ENCODE data around the gene NFYC. TPM values are rescaled to one million over a fixed set of nuclear protein-coding genes. Genes with fewer than 3 reads are reported as not detected.

NFYC gene
- total RNA-seq, 1 experiment from 2014 or later, result 63.3 TPM

DNA sequence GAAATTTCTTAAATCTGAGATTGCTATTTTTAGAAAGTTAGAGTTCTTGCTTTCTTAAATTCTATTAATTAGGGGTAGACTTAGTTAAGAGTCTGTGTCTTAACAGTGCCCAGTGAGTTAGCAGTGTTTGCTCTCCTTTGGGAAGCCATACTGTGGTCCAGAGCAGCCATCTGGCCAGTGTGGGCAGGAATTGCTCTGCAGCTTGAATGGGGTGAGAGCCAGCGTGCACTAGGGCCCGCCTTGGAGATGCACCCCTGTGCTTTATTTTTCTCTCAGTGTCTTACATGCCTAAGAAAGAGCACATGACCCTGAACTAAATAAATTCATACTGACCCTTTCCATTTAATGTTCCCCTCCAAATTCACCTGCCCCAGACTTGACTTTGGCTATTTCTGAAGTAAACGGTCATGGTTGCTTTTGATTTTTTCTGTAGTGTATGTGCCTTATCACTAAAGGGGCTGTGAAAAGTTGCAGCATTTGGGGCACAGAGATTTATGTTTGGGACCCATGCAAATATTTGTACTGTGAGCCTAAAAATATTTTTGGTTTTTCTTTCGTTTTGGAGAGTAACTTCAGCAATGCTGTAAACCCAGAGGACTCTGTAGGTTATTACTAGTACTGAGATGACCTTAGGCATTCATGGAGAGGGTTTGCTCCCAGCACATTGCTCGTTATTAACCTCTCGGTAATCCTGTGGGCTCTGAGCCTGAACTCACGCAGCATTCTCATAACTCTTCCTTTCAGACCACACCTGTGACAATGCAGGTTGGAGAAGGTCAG lies 70.8 kb downstream of the NFYC start:
- POLR2A ChIA-PET, result no interaction called here
- H3K27ac ChIP-seq (ENCODE audit: low read depth, low read length), result no peak overlapping the region

More for the DNA sequence above, 70.8 kb downstream of the NFYC start:
- RAD21 ChIA-PET (ENCODE audit: low non-redundant PET in 1 of 2, low total read pairs in 2 of 2, uncharacterized antibody in 2 of 2, unreplicated experiment in 2 of 2), result no interaction called here
- H3K79me2 ChIP-seq (ENCODE audit: insufficient read depth, low read length), result no peaks in the 10 kb centered on the region
- no TSS peak for BruUV-seq (replicated peaks)
- H3K27me3 ChIP-seq (ENCODE audit: insufficient read depth, low read length), result no peaks in the 10 kb centered on the region
- H3K36me3 ChIP-seq (ENCODE audit: control insufficient read depth in 1 of 2, insufficient read depth in 2 of 2, low read length in 2 of 2), result peaks cover 26 to 27% of the 10 kb centered on the region in 2 experiments; a peak in 3 of 4 replicates
- ATAC-seq, result no peak
- CTCF ChIA-PET, result no interaction called here
- H4K20me1 ChIP-seq (ENCODE audit: insufficient read depth), result no peaks in the 10 kb centered on the region
- H3K9ac ChIP-seq (ENCODE audit: low read length), result no peak overlapping the region
- TF ChIP-seq EZH2 (IDR thresholded peaks at IDR 0.05) (no peak), YY1 (IDR thresholded peaks at IDR 0.05; ENCODE audit: extremely low read depth, insufficient replicate concordance, low read depth, low read length) (no peak), ELF1 (IDR thresholded peaks at IDR 0.05; ENCODE audit: borderline replicate concordance, low read depth) (no peak), FOSL1 (IDR thresholded peaks at IDR 0.05; ENCODE audit: low read depth) (no peak), POLR2AphosphoS5 (IDR thresholded peaks at IDR 0.05; ENCODE audit: low read depth, low read length) (no peak), EGR1 (IDR thresholded peaks at IDR 0.05; ENCODE audit: low read depth) (no peak), ZNF274 (IDR thresholded peaks at IDR 0.05; ENCODE audit: low read depth, low read length) (no peak), JUND (IDR thresholded peaks at IDR 0.05) (no peak), RAD21 (IDR thresholded peaks at IDR 0.05; ENCODE audit: low read depth) (no peak), SP1 (IDR thresholded peaks at IDR 0.05; ENCODE audit: low read depth) (no peak), CEBPB (IDR thresholded peaks at IDR 0.05; ENCODE audit: low read depth) (no peak), SIN3A (IDR thresholded peaks at IDR 0.05; ENCODE audit: low read depth) (no peak)
- TF ChIP-seq, protein P1, sequence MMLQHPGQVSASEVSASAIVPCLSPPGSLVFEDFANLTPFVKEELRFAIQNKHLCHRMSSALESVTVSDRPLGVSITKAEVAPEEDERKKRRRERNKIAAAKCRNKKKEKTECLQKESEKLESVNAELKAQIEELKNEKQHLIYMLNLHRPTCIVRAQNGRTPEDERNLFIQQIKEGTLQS (IDR thresholded peaks at IDR 0.05), result no peak
- TF ChIP-seq, protein P2, sequence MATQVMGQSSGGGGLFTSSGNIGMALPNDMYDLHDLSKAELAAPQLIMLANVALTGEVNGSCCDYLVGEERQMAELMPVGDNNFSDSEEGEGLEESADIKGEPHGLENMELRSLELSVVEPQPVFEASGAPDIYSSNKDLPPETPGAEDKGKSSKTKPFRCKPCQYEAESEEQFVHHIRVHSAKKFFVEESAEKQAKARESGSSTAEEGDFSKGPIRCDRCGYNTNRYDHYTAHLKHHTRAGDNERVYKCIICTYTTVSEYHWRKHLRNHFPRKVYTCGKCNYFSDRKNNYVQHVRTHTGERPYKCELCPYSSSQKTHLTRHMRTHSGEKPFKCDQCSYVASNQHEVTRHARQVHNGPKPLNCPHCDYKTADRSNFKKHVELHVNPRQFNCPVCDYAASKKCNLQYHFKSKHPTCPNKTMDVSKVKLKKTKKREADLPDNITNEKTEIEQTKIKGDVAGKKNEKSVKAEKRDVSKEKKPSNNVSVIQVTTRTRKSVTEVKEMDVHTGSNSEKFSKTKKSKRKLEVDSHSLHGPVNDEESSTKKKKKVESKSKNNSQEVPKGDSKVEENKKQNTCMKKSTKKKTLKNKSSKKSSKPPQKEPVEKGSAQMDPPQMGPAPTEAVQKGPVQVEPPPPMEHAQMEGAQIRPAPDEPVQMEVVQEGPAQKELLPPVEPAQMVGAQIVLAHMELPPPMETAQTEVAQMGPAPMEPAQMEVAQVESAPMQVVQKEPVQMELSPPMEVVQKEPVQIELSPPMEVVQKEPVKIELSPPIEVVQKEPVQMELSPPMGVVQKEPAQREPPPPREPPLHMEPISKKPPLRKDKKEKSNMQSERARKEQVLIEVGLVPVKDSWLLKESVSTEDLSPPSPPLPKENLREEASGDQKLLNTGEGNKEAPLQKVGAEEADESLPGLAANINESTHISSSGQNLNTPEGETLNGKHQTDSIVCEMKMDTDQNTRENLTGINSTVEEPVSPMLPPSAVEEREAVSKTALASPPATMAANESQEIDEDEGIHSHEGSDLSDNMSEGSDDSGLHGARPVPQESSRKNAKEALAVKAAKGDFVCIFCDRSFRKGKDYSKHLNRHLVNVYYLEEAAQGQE (IDR thresholded peaks at IDR 0.05; ENCODE audit: low read depth), result no peak
- TF ChIP-seq, protein P3, sequence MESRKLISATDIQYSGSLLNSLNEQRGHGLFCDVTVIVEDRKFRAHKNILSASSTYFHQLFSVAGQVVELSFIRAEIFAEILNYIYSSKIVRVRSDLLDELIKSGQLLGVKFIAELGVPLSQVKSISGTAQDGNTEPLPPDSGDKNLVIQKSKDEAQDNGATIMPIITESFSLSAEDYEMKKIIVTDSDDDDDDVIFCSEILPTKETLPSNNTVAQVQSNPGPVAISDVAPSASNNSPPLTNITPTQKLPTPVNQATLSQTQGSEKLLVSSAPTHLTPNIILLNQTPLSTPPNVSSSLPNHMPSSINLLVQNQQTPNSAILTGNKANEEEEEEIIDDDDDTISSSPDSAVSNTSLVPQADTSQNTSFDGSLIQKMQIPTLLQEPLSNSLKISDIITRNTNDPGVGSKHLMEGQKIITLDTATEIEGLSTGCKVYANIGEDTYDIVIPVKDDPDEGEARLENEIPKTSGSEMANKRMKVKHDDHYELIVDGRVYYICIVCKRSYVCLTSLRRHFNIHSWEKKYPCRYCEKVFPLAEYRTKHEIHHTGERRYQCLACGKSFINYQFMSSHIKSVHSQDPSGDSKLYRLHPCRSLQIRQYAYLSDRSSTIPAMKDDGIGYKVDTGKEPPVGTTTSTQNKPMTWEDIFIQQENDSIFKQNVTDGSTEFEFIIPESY (IDR thresholded peaks at IDR 0.05; ENCODE audit: extremely low read depth, insufficient replicate concordance, low read length), result no peak
- TF ChIP-seq, protein P4, sequence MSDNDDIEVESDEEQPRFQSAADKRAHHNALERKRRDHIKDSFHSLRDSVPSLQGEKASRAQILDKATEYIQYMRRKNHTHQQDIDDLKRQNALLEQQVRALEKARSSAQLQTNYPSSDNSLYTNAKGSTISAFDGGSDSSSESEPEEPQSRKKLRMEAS (IDR thresholded peaks at IDR 0.05), result no peak
- H3K4me1 ChIP-seq (ENCODE audit: control insufficient read depth in 1 of 2, insufficient read depth in 2 of 2, low read length in 2 of 2), result no peaks in the 10 kb centered on the region
- H3K4me2 ChIP-seq (ENCODE audit: low read length), result no peak overlapping the region
- no peak for DNase-seq (ENCODE audit: low read depth, low spot score)
- intact Hi-C loops (cut with micrococcal nuclease), result no loop called here
- H2AFZ ChIP-seq (ENCODE audit: low read depth, low read length, poor library complexity, severe bottlenecking), result no peak overlapping the region
- no peaks in the 10 kb centered on the region for H3K9me2 ChIP-seq (ENCODE audit: insufficient read depth)
- H3K4me3 ChIP-seq (replicated peaks in 1 of 2; ENCODE audit: low read depth in 1 of 2, low read length in 2 of 2), result no peak overlapping the region
- H3K9me3 ChIP-seq (ENCODE audit: control insufficient read depth in 1 of 2, insufficient read depth in 1 of 2, low read depth in 1 of 2, low read length in 2 of 2), result no peaks in the 10 kb centered on the region
